Ascending aorta (tissue), 2 donors: ENCODE data around the gene GMEB1. TPM values are rescaled to one million over a fixed set of nuclear protein-coding genes. Genes with fewer than 3 reads are reported as not detected.
"Not testable (repeated sequence)": the region's sequence is repeated elsewhere in the genome, so short reads cannot be mapped to it uniquely, and the experiment has no call there.

Source experiments
- DNase-seq, 2 donors: peaks; one replicate each; pipeline ENCODE4 v3.0.0-alpha.2; 2019; ENCODE audit warnings: low spot score in 2 of 2
- H3K27ac ChIP-seq, 2 donors: fragments of 200-600 bp; sonication (generic); one replicate each; pipeline ENCODE4 v1.5.1; 2016 to 2017; ENCODE audit warnings: mild to moderate bottlenecking in 1 of 2
- H3K27me3 ChIP-seq: fragments of 200-600 bp; sonication (generic); one replicate; pipeline ENCODE4 v1.5.1; 2017
- H3K36me3 ChIP-seq, 2 donors: fragments of 200-600 bp; sonication (generic); one replicate each; pipeline ENCODE4 v1.5.1; 2016
- H3K4me1 ChIP-seq, 2 donors: fragments of 200-600 bp; sonication (generic); one replicate each; pipeline ENCODE4 v1.5.1; 2016 to 2017; ENCODE audit warnings: mild to moderate bottlenecking in 1 of 2
- H3K4me3 ChIP-seq, 2 donors: fragments of 200-600 bp; sonication (generic); one replicate each; pipeline ENCODE4 v1.5.1; 2016 to 2017; ENCODE audit warnings: mild to moderate bottlenecking in 1 of 2
- H3K9me3 ChIP-seq, 2 donors: fragments of 200-600 bp; sonication (generic); one replicate each; pipeline ENCODE4 v1.5.1; 2016
- intact Hi-C: fragments of 100-400 bp; cut with DNase I; formaldehyde crosslinking; loops from one replicate; pipeline ENCODE4 v1.15.1; 2023
- total RNA-seq: library from RNA; depleted of rRNA; stranded (reverse); fragments of >200 nt; gene quantifications from one replicate; pipeline ENCODE4 v1.1.0, GENCODE V29; 2016
- TF ChIP-seq, protein P1 (sequence below), 3 experiments: fragments of 200-600 bp in 2 of 3; fragments of 450-650 bp in 1 of 3; sonication (generic) in 2 of 3; IDR thresholded peaks; one replicate each; pipeline ENCODE4 v1.5.1; 2016 to 2019; ENCODE audit warnings: antibody characterized with exemption in 3 of 3, mild to moderate bottlenecking in 1 of 3, moderate library complexity in 1 of 3

The GMEB1 gene
- total RNA-seq, 1 donor from 2014 or later: 5.2 TPM

DNA sequence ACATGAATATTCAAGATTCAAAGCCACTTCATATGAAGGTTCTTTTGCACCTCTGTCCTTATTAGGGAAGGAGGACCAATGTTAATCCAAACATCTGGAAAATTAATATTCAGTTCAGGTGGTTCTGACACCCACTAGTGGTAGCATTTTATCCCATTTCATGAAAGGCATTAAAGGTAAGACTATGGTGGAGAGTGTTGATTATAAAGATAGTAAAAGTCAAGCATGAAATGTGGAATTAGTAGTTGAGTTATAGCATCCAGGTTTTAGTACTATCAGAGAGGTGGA is 50.7 kb downstream of the GMEB1 start:
- peaks cover 3 to 17% of the 10 kb centered on the region in 2 donors for H3K36me3 ChIP-seq
- no peak overlapping the region for H3K27ac ChIP-seq
- DNase-seq: no peak
- TF ChIP-seq, protein P1, sequence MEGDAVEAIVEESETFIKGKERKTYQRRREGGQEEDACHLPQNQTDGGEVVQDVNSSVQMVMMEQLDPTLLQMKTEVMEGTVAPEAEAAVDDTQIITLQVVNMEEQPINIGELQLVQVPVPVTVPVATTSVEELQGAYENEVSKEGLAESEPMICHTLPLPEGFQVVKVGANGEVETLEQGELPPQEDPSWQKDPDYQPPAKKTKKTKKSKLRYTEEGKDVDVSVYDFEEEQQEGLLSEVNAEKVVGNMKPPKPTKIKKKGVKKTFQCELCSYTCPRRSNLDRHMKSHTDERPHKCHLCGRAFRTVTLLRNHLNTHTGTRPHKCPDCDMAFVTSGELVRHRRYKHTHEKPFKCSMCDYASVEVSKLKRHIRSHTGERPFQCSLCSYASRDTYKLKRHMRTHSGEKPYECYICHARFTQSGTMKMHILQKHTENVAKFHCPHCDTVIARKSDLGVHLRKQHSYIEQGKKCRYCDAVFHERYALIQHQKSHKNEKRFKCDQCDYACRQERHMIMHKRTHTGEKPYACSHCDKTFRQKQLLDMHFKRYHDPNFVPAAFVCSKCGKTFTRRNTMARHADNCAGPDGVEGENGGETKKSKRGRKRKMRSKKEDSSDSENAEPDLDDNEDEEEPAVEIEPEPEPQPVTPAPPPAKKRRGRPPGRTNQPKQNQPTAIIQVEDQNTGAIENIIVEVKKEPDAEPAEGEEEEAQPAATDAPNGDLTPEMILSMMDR (IDR thresholded peaks at IDR 0.05): no peak
- H3K4me3 ChIP-seq: no peak overlapping the region
- intact Hi-C loops: no loop called here
- H3K9me3 ChIP-seq: no peaks in the 10 kb centered on the region
- H3K4me1 ChIP-seq: no peaks in the 10 kb centered on the region
- H3K27me3 ChIP-seq: no peaks in the 10 kb centered on the region

DNA sequence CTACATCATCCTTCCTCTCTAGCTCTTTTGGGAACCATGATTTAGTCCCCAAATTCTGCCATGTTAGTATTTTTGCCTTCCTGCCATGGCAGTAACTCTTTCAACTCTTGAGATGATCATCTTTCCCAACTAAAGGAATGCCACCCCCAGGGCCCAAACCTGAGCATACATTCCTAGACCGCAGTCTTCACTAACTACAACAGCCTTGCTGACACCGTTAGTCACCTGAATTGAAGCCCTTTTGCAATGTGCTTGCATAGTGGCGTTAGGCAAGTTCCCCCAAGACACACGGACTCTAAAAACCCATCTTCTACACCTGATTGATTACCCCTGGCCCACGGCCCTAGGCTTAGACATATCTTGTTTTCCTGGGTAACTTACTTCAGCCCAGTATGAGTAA is 51.8 kb downstream of the GMEB1 start:
- intact Hi-C loops: no loop called here
- DNase-seq: no peak
- H3K9me3 ChIP-seq: no peaks in the 10 kb centered on the region
- no peaks in the 10 kb centered on the region for H3K4me1 ChIP-seq
- no peaks in the 10 kb centered on the region for H3K27me3 ChIP-seq
- TF ChIP-seq, protein P1 (IDR thresholded peaks at IDR 0.05): no peak
- no peak overlapping the region for H3K4me3 ChIP-seq
- no peak overlapping the region for H3K27ac ChIP-seq
- peaks cover 0 to 6% of the 10 kb centered on the region in 2 donors for H3K36me3 ChIP-seq

DNA sequence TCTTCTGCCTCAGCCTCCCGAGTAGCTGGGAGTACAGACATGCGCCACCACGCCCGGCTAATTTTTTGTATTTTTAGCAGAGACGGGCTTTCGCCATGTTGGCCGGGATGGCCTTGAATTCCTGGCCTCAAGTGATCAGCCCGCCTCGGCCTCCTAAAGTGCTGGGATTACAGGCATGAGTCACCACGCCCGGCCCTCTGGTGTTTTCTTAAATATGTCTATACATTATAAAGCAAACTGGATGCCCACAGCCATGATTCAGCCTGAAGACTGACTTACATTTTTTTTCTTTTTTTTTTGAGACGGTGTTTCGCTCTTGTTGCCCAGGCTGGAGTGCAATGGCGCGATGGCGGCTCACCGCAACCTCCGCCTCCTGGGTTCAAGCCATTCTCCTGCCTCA is 53.3 kb downstream of the GMEB1 start:
- H3K27me3 ChIP-seq, H3K27ac ChIP-seq, H3K4me3 ChIP-seq, H3K4me1 ChIP-seq, intact Hi-C loops, DNase-seq, H3K9me3 ChIP-seq, H3K36me3 ChIP-seq: not testable (repeated sequence)

DNA sequence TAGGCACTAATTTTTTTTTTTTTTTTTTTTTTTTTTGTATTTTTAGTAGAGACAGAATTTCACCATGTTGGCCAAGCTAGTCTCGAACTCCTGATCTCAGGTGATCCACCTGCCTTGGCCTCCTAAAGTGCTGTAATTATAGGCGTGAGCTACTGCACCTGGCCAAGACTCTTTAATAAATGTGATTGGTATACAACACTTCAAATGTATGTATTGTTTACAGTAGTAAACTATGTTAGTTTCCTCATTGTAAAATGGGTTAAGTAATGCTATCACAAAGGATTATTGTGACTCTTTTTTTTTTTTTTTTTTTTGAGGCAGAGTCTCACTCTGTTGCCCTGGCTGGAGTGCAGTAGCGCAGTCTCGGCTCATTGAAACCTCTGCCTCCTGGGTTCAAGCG is 56.8 kb downstream of the GMEB1 start:
- H3K27ac ChIP-seq, H3K27me3 ChIP-seq, H3K4me1 ChIP-seq, H3K36me3 ChIP-seq, H3K4me3 ChIP-seq, H3K9me3 ChIP-seq, DNase-seq, intact Hi-C loops: not testable (repeated sequence)

DNA sequence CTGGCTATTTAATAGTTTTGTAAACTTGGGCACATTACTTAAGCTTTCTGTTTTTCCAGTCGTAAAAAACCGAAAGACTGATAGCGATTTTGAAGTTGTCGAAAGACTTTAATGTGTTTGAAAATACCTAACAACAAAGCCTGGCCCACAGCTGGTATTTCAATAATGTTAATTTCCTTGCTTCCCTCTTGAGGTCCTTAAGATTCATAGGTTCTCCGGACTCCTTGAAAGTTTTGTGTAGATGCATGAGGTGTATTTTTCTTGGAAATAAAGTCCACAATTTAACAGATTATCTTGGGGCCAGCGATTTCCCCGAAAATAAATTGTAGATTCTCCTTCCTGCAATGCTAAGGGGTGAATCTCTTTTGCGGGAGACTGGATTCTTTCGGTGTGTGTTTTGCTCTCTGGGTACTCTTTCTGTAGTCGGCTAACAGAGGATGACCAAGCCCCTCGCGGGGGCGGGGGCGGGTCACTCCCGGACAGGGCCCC is 67.4 kb downstream of the GMEB1 start:
- H3K9me3 ChIP-seq: no peaks in the 10 kb centered on the region
- TF ChIP-seq, protein P1 (IDR thresholded peaks at IDR 0.05): no peak
- peak overlapping the region; percentile 93 to 94 for H3K27ac ChIP-seq
- intact Hi-C loops: loop anchor here (1.0 to 5.0 kb wide), 7 partner anchors 67 to 477 kb away; partner anchors contain the start of genes GMEB1, SESN2 and SRSF4
- peaks cover 5 to 18% of the 10 kb centered on the region in 2 donors for H3K4me1 ChIP-seq
- H3K4me3 ChIP-seq: peak overlapping the region; percentile 96 to 97
- peaks cover 13 to 24% of the 10 kb centered on the region in 2 donors for H3K36me3 ChIP-seq
- DNase-seq: no peak
- H3K27me3 ChIP-seq: no peaks in the 10 kb centered on the region

DNA sequence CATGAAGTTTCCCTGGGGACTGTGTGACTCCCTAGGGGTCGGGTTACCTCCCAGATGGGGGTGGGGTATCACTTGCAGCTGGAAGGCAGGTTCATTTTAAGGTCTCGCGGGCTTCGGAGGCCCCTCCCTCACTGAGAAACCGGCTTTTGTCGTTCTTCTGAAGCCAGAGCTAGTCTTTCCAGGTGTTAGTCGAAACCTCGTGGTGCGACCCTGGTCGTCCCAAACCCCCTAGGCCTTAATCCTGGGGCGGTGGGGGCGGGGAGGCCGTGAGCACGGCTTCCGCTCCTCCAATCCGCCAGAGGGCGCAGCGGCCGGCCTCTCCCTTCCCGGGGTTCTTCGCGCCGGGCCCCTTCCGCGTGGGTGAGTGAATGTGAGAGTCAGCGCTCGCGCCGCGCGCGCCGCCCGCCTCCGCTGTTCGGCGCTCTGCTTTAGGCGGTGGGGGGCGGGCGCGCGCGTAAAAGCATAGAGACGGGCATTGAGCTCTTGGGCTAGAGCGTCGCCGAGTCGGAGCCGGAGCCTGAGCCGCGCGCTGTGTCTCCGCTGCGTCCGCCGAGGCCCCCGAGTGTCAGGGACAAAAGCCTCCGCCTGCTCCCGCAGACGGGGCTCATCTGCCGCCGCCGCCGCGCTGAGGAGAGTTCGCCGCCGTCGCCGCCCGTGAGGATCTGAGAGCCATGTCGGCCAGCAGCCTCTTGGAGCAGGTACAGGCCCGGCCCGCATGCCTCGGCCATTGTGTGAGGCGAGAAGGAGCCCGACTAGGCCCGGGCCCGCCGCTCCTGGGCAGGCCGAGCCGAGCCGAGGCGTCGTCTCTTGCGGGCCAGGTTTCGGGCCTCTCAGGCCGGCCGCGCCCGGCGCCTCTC is 68.1 kb downstream of the GMEB1 start, which contains the start of gene YTHDF2:
TSS of gene YTHDF2 (plus strand) at position 491 of the 857 bp plus-strand sequence. CDS start at position 672, 181 bp downstream.
- Histone ChIP-seq H3K36me3 (peaks cover 18 to 29% of the 10 kb centered on the region in 2 donors), H3K9me3 (no peaks in the 10 kb centered on the region), H3K4me1 (peaks cover 5 to 19% of the 10 kb centered on the region in 2 donors), H3K27ac (peak within 1 kb of the TSS; percentile 93 to 94), H3K27me3 (no peaks in the 10 kb centered on the region), H3K4me3 (peak within 1 kb of the TSS; percentile 96 to 97)
- intact Hi-C loops: loop anchor here (1.0 to 5.0 kb wide), 7 partner anchors 68 to 478 kb away; partner anchors contain the start of genes GMEB1, SESN2 and SRSF4
- TF ChIP-seq, protein P1 (IDR thresholded peaks at IDR 0.05): peak; percentile 93 to 95 (median 95)
- peak; percentile 86 to 99 for DNase-seq
